Measurements from ENCODE around the gene PATJ.
A peak's percentile ranks its signal among the peaks of the same experiment; 100 is the strongest.

PATJ gene

DNA sequence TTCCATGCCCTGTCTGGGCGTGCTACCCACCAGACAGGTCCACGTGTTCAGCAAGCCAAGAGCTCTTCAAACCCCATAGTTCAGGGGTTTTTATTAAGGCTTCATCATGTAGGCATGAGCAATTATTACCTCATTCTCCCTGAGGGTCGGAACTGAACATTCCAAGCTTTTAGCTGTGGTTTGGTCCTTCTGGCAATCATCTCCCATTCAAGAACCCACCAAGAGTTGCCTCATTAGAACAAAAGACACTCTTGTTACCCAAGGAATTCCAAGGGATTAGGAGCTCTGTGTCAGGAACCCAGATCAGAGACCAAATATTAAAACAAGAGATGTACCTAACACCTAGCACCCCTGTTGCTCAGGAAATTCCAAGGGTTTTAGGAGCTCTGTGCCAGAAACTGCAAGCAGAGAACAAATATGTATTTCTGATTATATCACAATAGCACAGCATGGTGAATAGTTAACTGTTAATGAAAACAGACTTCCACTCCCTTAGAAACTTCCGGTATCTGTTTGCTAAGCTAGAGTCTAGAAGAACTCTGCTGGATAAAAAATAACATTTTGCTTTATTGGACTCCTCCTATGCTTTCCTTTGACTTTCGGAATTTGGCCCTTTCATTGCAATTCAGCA lies 251.2 kb downstream of the PATJ start:
- peak overlapping the region; percentile 73 for H3K27ac ChIP-seq
- no peak for TF ChIP-seq CTCF (conservative IDR thresholded peaks at IDR 0.05)

DNA sequence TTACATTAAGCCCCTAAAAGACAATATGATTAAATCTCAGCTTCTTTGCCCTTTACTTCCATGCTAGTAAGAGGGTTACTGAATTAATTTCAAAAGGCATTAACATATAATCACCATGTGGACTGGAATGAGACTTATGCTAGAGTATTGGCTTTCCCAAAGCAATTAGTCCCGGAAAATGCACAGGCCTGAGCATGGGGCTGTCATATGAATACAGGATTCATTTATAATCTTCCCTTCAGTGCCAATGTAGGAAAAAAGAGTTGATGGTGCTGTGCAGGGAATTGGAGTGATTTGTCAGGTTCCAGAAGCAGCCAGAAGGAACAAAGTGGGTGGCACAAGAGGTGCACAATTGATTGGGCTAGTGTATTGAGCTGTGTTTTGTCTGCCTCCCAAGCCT lies 253.4 kb downstream of the PATJ start:
- TF ChIP-seq CTCF (conservative IDR thresholded peaks at IDR 0.05): no peak
- peak overlapping the region; percentile 34; the same call in 1 of the 2 replicates for H3K27ac ChIP-seq

DNA sequence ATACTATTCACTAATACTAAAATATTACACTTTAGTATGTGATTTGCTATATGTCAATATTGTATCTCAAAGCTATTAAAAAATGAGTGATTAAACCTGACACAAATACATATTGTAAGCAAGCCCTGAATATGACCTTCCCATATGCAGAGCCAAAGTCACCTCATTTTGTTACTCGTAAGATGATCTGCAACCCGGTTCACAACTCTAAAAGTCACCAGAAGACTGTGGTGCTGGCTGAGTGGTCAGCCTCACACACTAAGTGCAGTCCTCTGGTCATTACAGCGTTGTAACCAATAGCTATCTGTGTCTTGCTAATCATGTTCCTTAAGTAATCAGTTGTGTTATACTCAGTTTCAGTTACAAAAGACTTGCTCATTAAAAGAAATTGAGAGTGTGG lies 254.8 kb downstream of the PATJ start:
- no peak for TF ChIP-seq CTCF (conservative IDR thresholded peaks at IDR 0.05)

GRCh38 chr1:62003777-62004176 lies 261.5 kb downstream of the PATJ start:
- no peak overlapping the region for H3K27ac ChIP-seq
- TF ChIP-seq CTCF (conservative IDR thresholded peaks at IDR 0.05): no peak

More for the DNA sequence above, 254.8 kb downstream of the PATJ start:
- no peak overlapping the region; the same call in 1 of the 2 replicates for H3K27ac ChIP-seq

- H3K27ac ChIP-seq: no peak overlapping the region
- no peak for TF ChIP-seq CTCF (conservative IDR thresholded peaks at IDR 0.05)
Observed at GRCh38 chr1:62006690-62007089, 264.4 kb downstream of the PATJ start.

- TF ChIP-seq CTCF (conservative IDR thresholded peaks at IDR 0.05): no peak
- no peak overlapping the region for H3K27ac ChIP-seq
Observed at GRCh38 chr1:62011006-62011405, 268.7 kb downstream of the PATJ start.

DNA sequence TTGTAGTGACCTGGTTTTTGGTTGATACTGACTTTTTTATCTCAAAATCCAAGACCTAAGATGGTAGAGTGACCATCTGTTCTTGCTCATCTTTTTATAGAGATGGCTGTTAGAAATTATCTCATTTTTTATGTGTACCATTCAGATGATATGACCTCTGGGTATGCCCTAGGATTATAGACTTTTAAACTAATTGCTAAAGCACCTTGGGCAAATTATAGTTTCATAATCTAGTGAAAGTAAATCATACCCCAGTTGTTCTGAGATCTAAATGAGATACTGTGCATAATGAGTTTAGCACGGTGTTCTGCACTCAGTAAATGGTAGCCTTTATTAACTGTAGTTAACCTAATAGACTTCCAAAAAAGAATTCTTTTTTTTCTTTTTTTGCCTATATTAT lies 269.8 kb downstream of the PATJ start:
- H3K27ac ChIP-seq: no peak overlapping the region
- TF ChIP-seq CTCF (conservative IDR thresholded peaks at IDR 0.05): no peak

Data from VCaP (cell line).